Gastrocnemius medialis (tissue), 4 donors: ENCODE results near the gene MC1R. TPM values are rescaled to one million over a fixed set of nuclear protein-coding genes. Genes with fewer than 3 reads are reported as not detected.
"Not testable (repeated sequence)": the region's sequence is repeated elsewhere in the genome, so short reads cannot be mapped to it uniquely, and the experiment has no call there.

ENCODE experiments used
- ATAC-seq, 2 donors: fragments of 150-250 bp; one replicate each; pipeline ENCODE4 v1.9.1; 2016
- DNase-seq, 2 donors: peaks; one replicate each; pipeline ENCODE4 v3.0.0-alpha.2; 2019
- H3K27ac ChIP-seq, 4 donors: fragments of 200-600 bp; sonication (generic); 1 replicate in 1 of 4; 2 replicates in 3 of 4; pipeline ENCODE4 v1.5.1; 2016 to 2018; ENCODE audit warnings: mild to moderate bottlenecking in 2 of 4, moderate library complexity in 1 of 4
- H3K27me3 ChIP-seq, 3 donors: fragments of 200-600 bp; sonication (generic) in 2 of 3; 1 replicate in 1 of 3; 2 replicates in 2 of 3; pipeline versions ENCODE4 v1.5.1 to v1.6.0; 2016 to 2019; ENCODE audit warnings: mild to moderate bottlenecking in 1 of 3, moderate library complexity in 1 of 3
- H3K36me3 ChIP-seq, 2 donors: fragments of 200-600 bp; sonication (generic) in 1 of 2; one replicate each; pipeline ENCODE4 v1.5.1; 2017 to 2018
- H3K4me1 ChIP-seq, 2 donors: fragments of 200-600 bp; sonication (generic) in 1 of 2; one replicate each; pipeline ENCODE4 v1.5.1; 2016 to 2017; ENCODE audit warnings: mild to moderate bottlenecking in 2 of 2
- H3K4me3 ChIP-seq, 4 donors: fragments of 200-600 bp; sonication (generic) in 3 of 4; 1 replicate in 1 of 4; 2 replicates in 3 of 4; pipeline ENCODE4 v1.5.1; 2016 to 2019; ENCODE audit warnings: mild to moderate bottlenecking in 2 of 4
- H3K9me3 ChIP-seq, 3 donors: fragments of 200-600 bp; sonication (generic) in 2 of 3; 1 replicate in 1 of 3; 2 replicates in 2 of 3; pipeline ENCODE4 v1.5.1; 2016 to 2019
- CTCF ChIP-seq, 5 experiments: fragments of 450-650 bp in 3 of 5; fragments of 200-600 bp in 2 of 5; sonication (generic) in 2 of 5; IDR thresholded peaks in 4 of 5; conservative IDR thresholded peaks in 1 of 5; 1 replicate in 4 of 5; 2 replicates in 1 of 5; pipeline ENCODE4 v1.5.1; 2016 to 2019; ENCODE audit warnings: antibody characterized with exemption in 5 of 5, mild to moderate bottlenecking in 3 of 5, moderate library complexity in 3 of 5
- POLR2A ChIP-seq, 2 donors: fragments of 450-650 bp; IDR thresholded peaks; one replicate each; pipeline ENCODE4 v1.6.1; 2017; ENCODE audit warnings: antibody characterized with exemption in 2 of 2, mild to moderate bottlenecking in 2 of 2, moderate library complexity in 2 of 2
- in situ Hi-C, 4 donors: fragments of 200-750 bp; cut with MboI; loops; one replicate each; pipeline versions ENCODE4 v1.15.0 to v1.8.0; 2017; ENCODE audit warnings: low sequenced_read_pairs in 4 of 4
- intact Hi-C: fragments of 100-400 bp; cut with DNase I; formaldehyde crosslinking; loops from one replicate; pipeline ENCODE4 v1.15.1; 2023; ENCODE audit warnings: low total_unique reads
- total RNA-seq, 4 donors: library from RNA; depleted of rRNA; stranded (reverse); fragments of >200 nt; gene quantifications; one replicate each; pipeline versions ENCODE4 v1.1.0 to v1.2.3, GENCODE V29; 2016

The MC1R gene
- total RNA-seq, 4 donors from 2014 or later = 0.33 to 1.8 (median 0.92) TPM

GRCh38 chr16:89912627-89913026 lies 6.0 kb upstream of the MC1R start:
- ATAC-seq (no peak), DNase-seq (no peak)
- Histone ChIP-seq H3K4me3 (no peak overlapping the region), H3K27me3 (peaks cover 0 to 5% (median 0%) of the 10 kb centered on the region in 3 donors), H3K9me3 (no peaks in the 10 kb centered on the region), H3K4me1 (peaks cover 0 to under 1% of the 10 kb centered on the region in 2 donors), H3K27ac (no peak overlapping the region), H3K36me3 (peaks cover 0 to 5% of the 10 kb centered on the region in 2 donors)
- intact Hi-C loops (no loop called here), in situ Hi-C loops (no loop called here)
- TF ChIP-seq POLR2A (IDR thresholded peaks at IDR 0.05) (no peak), CTCF (IDR thresholded peaks at IDR 0.05 in 4 of 5, conservative IDR thresholded peaks at IDR 0.05 in 1 of 5) (no peak)

DNA sequence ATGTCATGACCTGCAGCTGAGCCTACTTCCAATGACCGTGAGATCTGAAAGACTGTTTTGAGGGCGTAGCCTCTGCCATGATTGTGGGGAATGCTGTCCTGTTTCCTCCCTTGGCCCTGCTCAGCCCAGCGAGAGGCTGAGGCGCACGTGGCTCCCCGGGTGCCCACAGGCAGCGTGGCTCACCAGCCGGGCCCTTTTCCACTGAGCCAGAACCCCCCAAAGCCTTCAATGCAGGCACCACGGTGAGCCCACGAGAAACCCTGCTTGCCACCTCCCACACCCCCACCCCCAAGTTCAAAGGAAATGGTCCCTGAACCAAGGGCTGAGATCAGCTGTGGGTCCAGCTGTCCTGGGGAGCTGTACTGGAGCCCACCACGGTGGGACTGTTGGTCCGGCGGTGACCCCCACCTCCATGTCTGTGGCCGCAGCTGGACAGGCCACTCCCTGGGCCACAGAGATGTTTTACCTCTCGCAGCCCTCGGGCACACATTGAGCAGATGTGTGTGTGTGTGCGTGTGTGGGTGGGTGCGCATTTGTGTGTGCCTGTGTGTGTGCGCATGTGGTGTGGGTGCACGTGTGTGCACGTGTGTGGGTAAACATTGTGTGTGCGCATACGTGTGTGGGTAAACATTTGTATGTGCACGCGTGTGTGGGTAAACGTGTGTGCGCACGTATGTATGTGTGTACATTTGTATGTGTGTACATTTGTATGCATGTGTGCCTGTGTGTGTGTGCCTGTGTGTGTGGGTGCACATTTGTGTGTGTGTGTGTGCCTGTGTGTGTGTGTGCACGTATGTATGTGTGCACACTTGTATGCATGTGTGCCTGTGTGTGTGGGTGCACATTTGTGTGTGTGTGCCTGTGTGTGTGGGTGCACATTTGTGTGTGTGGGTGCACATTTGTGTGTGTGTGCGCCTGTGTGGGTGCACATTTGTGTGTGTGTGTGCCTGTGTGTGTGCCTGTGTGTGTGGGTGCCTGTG lies 5.0 kb upstream of the MC1R start:
- DNase-seq = no peak
- intact Hi-C loops (no loop called here), in situ Hi-C loops (no loop called here)

GRCh38 chr16:89914642-89915285 lies 3.9 kb upstream of the MC1R start:
- H3K27ac ChIP-seq, H3K36me3 ChIP-seq, in situ Hi-C loops, H3K9me3 ChIP-seq, H3K4me3 ChIP-seq, DNase-seq, intact Hi-C loops, ATAC-seq: not testable (repeated sequence)
- Histone ChIP-seq H3K4me1 (peaks cover 7 to 12% of the 10 kb centered on the region in 2 donors), H3K27me3 (peaks cover 14 to 26% (median 18%) of the 10 kb centered on the region in 3 donors)

More for the DNA sequence above, 5.0 kb upstream of the MC1R start:
- Histone ChIP-seq H3K9me3 (no peaks in the 10 kb centered on the region), H3K27me3 (peaks cover 6 to 16% (median 9%) of the 10 kb centered on the region in 3 donors), H3K36me3 (peaks cover 0 to 4% of the 10 kb centered on the region in 2 donors), H3K4me1 (peaks cover 7 to 11% of the 10 kb centered on the region in 2 donors), H3K4me3 (no peak overlapping the region), H3K27ac (no peak overlapping the region)
- ATAC-seq = no peak
- no peak for TF ChIP-seq POLR2A (IDR thresholded peaks at IDR 0.05)
- no peak for TF ChIP-seq CTCF (IDR thresholded peaks at IDR 0.05 in 4 of 5, conservative IDR thresholded peaks at IDR 0.05 in 1 of 5)

DNA sequence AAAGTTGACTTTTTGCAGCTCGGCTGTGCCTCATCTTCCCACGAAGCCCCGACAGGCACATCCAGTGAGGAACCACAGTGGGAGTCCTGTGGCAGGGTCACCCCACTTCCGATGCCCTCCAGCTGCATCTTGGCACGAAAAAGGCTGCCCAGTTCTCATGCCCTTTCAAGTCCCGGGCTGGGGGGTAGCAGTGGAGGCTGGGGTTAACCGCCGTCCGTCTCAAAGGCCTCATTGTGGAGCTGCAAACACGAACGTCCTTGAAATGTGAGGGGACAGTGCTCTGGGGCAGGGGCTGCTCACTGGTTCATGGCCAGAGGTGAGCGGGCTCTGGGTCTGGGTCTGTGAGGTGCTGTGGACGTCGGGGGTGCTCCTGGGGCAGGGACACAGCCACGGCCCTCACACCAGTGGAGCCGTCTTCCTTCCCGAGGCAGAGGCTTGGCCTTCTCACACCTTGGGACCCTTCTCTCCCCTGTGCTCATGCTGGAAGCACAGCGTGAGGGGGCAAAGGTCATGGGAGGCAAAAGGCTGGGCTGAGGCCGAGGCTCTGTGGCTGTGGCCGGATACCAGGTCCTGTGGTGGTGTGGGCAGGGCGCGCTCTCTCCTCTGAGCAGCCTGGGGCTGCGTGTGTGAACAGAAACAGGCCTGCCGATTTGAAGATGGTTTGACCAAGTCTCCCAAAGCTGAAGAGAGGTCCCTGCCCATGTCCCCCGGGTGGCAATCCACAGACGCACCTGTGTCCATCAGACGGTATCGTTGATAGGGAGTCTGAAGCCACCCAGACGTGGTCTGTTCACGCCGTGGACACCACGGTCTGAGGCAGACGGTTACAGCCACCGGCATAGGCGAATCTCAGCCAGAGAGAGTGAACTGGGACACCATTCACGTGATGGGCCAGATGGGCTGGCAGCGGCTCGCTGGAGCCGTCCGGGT lies 3.1 kb upstream of the MC1R start:
- ATAC-seq (no peak), DNase-seq (no peak)
- Histone ChIP-seq H3K4me3 (no peak overlapping the region), H3K27me3 (peaks cover 18 to 31% (median 23%) of the 10 kb centered on the region in 3 donors), H3K27ac (no peak overlapping the region), H3K4me1 (peaks cover 7 to 12% of the 10 kb centered on the region in 2 donors), H3K36me3 (no peaks in the 10 kb centered on the region), H3K9me3 (no peaks in the 10 kb centered on the region)
- in situ Hi-C loops (no loop called here), intact Hi-C loops (no loop called here)
- no peak for TF ChIP-seq POLR2A (IDR thresholded peaks at IDR 0.05)
- no peak for TF ChIP-seq CTCF (IDR thresholded peaks at IDR 0.05 in 4 of 5, conservative IDR thresholded peaks at IDR 0.05 in 1 of 5)
